Activated naive CD4-positive, alpha-beta T cell treated with anti-CD3 and anti-CD28 coated beads, Interleukin-2, amount 50 U/mL, for 24 hours (primary cell): ENCODE data around the gene DGCR2.
"Not testable (repeated sequence)": the region's sequence is repeated elsewhere in the genome, so short reads cannot be mapped to it uniquely, and the experiment has no call there.

Experiments used
- H3K27ac Mint-ChIP-seq: one replicate; pipeline ENCODE4 v1.8.0; 2021; ENCODE audit warnings: mild to moderate bottlenecking, mixed read lengths
- H3K27me3 Mint-ChIP-seq: one replicate; pipeline ENCODE4 v1.8.0; 2021; ENCODE audit warnings: mixed read lengths
- H3K36me3 Mint-ChIP-seq: one replicate; pipeline ENCODE4 v1.8.0; 2021; ENCODE audit warnings: mixed read lengths
- H3K4me1 Mint-ChIP-seq: one replicate; pipeline ENCODE4 v1.8.0; 2021; ENCODE audit warnings: mixed read lengths
- H3K4me3 Mint-ChIP-seq: one replicate; pipeline ENCODE4 v1.8.0; 2021; ENCODE audit warnings: mild to moderate bottlenecking, mixed read lengths
- H3K9me3 Mint-ChIP-seq: one replicate; pipeline ENCODE4 v1.8.0; 2021; ENCODE audit warnings: mixed read lengths

DGCR2 gene

DNA sequence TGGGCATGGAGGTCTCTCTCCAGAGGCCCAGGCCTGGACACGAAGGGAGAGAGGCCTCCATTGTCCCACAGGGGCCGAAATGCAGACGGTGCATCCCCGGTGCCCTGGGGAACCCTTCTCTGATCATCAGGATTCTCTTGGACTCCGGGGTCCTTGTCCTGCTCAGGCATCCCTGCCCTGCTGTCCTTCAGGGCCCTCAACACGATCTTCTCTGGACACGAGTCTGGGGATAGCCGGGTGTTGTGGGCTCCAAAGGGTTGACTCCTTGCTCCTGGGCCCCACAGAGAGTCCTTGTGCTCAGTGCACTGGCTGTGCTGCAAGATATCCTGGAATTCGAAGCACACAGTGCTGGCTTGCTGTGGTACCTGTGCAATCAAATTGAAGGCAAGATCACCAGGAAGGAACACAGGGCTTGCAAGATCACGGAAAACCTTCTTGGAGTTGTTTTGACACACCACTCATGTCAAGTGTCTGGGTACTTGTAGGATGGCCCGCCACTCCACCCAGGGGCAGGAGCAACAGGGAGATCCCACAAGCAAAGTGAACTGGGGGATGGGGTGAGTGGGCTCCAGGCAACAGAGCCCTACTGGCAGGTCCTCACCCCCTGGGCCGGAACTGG, 124.8 kb downstream of the DGCR2 start:
- Mint-ChIP-seq H3K9me3 (no peaks in the 10 kb centered on the region), H3K36me3 (no peaks in the 10 kb centered on the region), H3K27me3 (peaks cover 6% of the 10 kb centered on the region)

GRCh38 chr22:18996376-18996900, 125.8 kb downstream of the DGCR2 start:
- no peak overlapping the region for H3K4me3 Mint-ChIP-seq
- no peaks in the 10 kb centered on the region for H3K4me1 Mint-ChIP-seq
- no peaks in the 10 kb centered on the region for H3K36me3 Mint-ChIP-seq
- no peak overlapping the region for H3K27ac Mint-ChIP-seq
- H3K27me3 Mint-ChIP-seq = peaks cover 6% of the 10 kb centered on the region
- H3K9me3 Mint-ChIP-seq = no peaks in the 10 kb centered on the region

More for the DNA sequence above, 124.8 kb downstream of the DGCR2 start:
- Mint-ChIP-seq H3K4me1 (no peaks in the 10 kb centered on the region), H3K27ac (no peak overlapping the region), H3K4me3 (no peak overlapping the region)

- Mint-ChIP-seq H3K36me3 (no peaks in the 10 kb centered on the region), H3K27me3 (peaks cover 6% of the 10 kb centered on the region), H3K9me3 (no peaks in the 10 kb centered on the region), H3K27ac (no peak overlapping the region), H3K4me3 (no peak overlapping the region), H3K4me1 (no peaks in the 10 kb centered on the region)
These were observed 126.9 kb downstream of the DGCR2 start for GRCh38 chr22:18995327-18995711.

- Mint-ChIP-seq H3K4me1 (no peaks in the 10 kb centered on the region), H3K9me3 (no peaks in the 10 kb centered on the region), H3K27me3 (peaks cover 6% of the 10 kb centered on the region), H3K4me3 (no peak overlapping the region), H3K36me3 (no peaks in the 10 kb centered on the region), H3K27ac (no peak overlapping the region)
These were observed 127.4 kb downstream of the DGCR2 start for GRCh38 chr22:18994701-18995326.

DNA sequence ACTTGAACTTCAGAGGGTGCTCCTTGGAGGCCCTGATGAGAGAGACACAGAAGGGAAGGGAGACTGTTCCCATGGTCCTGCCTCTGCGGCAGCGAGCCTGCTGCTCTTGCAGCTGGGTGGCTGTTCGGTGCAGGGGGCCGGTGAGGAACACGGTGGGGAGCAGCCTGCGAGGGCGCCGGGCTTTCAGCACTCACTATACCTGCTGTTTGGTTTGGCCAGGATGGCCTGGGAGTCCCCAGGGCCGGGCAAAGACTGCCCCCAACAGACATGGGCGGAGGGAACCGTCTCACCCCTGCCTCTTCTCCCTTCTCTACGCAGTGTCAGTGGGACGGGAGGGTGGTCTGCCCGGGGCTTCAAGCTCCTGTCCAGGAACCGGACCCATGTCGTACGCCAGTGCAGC, 128.2 kb downstream of the DGCR2 start:
- Mint-ChIP-seq H3K4me1 (no peaks in the 10 kb centered on the region), H3K27me3 (peaks cover 6% of the 10 kb centered on the region)

GRCh38 chr22:18992543-18993198, 129.5 kb downstream of the DGCR2 start:
- H3K27me3 Mint-ChIP-seq = peaks cover 6% of the 10 kb centered on the region
- H3K27ac Mint-ChIP-seq = no peak overlapping the region
- no peak overlapping the region for H3K4me3 Mint-ChIP-seq
- H3K36me3 Mint-ChIP-seq = no peaks in the 10 kb centered on the region
- no peaks in the 10 kb centered on the region for H3K4me1 Mint-ChIP-seq
- H3K9me3 Mint-ChIP-seq = no peaks in the 10 kb centered on the region

More for the DNA sequence above, 128.2 kb downstream of the DGCR2 start:
- Mint-ChIP-seq H3K9me3 (no peaks in the 10 kb centered on the region), H3K4me3 (no peak overlapping the region), H3K27ac (no peak overlapping the region), H3K36me3 (no peaks in the 10 kb centered on the region)

DNA sequence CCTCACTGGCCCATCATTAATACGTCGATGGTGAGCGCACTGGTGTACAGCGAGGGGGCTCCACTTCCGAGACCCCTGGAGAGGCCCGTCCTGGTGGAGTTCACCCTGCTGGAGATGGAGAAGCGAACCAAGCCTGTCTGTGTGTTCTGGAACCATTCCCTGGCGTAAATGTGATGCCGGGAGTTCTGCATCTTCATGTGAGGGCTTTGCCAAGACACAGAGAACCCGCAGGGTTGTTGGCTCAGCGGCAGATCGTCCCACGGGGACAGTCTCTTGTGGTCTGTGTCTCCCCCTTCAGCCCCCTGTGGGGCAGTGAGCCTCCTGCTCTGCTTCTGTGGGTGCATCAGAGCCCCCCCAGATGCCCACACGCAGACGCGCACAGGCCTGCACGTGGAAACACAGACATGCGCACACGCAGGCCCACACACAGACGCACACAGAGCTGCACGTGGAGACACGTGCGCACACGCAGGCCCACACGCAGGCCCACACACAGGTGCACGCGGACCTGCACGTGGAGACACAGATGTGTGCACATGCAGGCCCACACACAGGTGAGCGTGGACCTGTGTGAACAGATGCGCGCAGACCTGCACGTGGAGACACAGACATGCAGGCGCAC, 130.3 kb downstream of the DGCR2 start:
- Mint-ChIP-seq H3K4me1 (no peaks in the 10 kb centered on the region), H3K4me3 (no peak overlapping the region), H3K27ac (no peak overlapping the region), H3K9me3 (no peaks in the 10 kb centered on the region), H3K27me3 (peaks cover 6% of the 10 kb centered on the region), H3K36me3 (no peaks in the 10 kb centered on the region)

- Mint-ChIP-seq H3K27ac (no peak overlapping the region), H3K36me3 (no peaks in the 10 kb centered on the region), H3K27me3 (peaks cover 2% of the 10 kb centered on the region), H3K4me1 (no peaks in the 10 kb centered on the region), H3K4me3 (no peak overlapping the region), H3K9me3 (no peaks in the 10 kb centered on the region)
These were observed 131.1 kb downstream of the DGCR2 start for GRCh38 chr22:18991138-18991432.

DNA sequence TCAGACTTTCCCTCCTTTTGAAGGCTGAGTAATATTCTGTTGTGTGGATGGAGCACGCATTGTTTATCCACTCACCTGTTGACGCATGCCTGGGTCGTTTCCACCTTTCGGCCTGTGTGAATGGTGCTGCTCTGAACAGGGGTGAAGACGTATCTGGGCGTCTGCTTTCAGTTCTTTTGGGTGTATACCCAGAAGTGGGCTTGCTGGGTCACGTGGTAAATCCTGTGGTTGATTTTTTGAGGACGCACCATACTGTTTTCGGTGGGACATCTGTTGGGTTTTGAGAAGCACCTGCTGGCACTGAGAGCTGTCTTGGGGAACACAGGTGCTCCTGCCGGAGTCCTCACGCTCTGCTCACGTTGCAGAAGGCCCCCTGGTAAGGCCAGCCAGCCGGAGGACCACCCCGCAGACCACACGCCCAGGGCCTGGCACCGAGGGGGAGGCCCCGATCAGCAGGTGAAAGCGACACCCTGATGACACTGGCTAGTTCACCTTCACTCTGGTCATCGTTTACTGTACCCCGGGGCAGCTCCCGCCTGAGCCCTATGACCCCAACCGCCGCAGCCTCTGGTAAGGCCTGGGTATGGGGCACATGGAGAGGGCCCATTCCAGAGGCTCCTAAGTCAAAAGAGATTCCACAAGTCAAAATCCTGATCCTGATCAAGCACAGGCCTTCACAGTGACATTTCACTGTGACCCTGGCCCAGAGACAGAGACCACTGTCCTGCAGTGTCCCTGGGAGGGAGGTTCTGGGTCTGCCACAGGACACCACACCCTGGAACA, 131.7 kb downstream of the DGCR2 start:
- no peaks in the 10 kb centered on the region for H3K36me3 Mint-ChIP-seq
- no peaks in the 10 kb centered on the region for H3K4me1 Mint-ChIP-seq
- H3K27me3 Mint-ChIP-seq = peaks cover 2% of the 10 kb centered on the region
- no peak overlapping the region for H3K27ac Mint-ChIP-seq
- H3K4me3 Mint-ChIP-seq = no peak overlapping the region
- H3K9me3 Mint-ChIP-seq = no peaks in the 10 kb centered on the region

DNA sequence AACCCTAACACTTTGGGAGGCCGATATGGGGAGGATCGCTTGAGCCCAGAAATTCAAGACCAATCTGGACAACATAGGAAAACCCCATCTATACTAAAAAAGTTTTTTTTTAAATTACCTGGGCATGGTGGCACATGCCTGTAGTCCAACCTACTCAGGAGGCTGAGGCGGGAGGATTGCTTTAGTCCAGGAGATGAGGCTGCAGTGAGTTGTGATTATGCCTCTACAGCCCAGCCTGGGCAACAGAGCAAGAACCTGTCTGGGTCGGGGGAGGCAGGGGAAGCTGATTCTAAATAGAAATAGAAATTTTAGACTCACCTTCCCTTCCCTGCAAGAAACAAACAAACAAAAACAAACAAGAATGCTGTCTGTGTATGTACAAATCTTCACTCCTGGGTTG, 133.3 kb downstream of the DGCR2 start:
- Mint-ChIP-seq H3K9me3 (no peaks in the 10 kb centered on the region), H3K4me3 (no peak overlapping the region), H3K4me1 (no peaks in the 10 kb centered on the region), H3K36me3 (no peaks in the 10 kb centered on the region), H3K27ac (no peak overlapping the region), H3K27me3 (peaks cover 2% of the 10 kb centered on the region)

DNA sequence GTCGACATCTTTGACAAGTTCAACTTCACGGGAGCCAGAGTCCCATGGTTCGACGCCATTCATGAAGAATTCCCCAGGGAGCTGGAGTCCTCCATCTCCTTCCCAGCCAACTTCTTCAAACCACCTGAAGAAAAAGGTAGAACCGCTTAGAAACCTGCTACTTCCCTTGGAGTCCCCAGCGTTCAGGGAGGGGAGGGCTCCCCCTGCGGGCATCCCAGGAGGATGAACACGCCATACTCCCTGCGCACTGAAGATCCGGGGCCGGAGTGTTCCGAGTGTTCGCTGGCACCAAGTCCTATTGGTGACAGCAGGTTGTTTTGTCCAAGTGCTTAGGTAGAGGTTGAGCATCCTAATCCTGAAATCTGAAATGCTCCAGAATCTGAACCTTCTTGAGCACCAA, 134.4 kb downstream of the DGCR2 start:
- no peak overlapping the region for H3K4me3 Mint-ChIP-seq
- no peaks in the 10 kb centered on the region for H3K9me3 Mint-ChIP-seq
- H3K36me3 Mint-ChIP-seq = no peaks in the 10 kb centered on the region
- H3K4me1 Mint-ChIP-seq = no peaks in the 10 kb centered on the region
- H3K27me3 Mint-ChIP-seq = no peaks in the 10 kb centered on the region
- no peak overlapping the region for H3K27ac Mint-ChIP-seq

- H3K27me3 Mint-ChIP-seq, H3K27ac Mint-ChIP-seq, H3K9me3 Mint-ChIP-seq, H3K4me1 Mint-ChIP-seq, H3K4me3 Mint-ChIP-seq, H3K36me3 Mint-ChIP-seq: not testable (repeated sequence)
These were observed 135.1 kb downstream of the DGCR2 start for GRCh38 chr22:18987114-18987513.
